HepG2 (cell line): ENCODE data around the gene GAPDH. TPM values are rescaled to one million over a fixed set of nuclear protein-coding genes. Genes with fewer than 3 reads are reported as not detected.

ENCODE experiments used
- CAMTA2 ChIP-seq: sonication (generic); formaldehyde crosslinking; IDR thresholded peaks from 2 replicates; pipeline ENCODE4 v1.4.0; 2020; ENCODE audit warnings: mild to moderate bottlenecking, missing genetic modification reagents, borderline replicate concordance
- CCDC6 ChIP-seq: sonication (generic); formaldehyde crosslinking; IDR thresholded peaks from 2 replicates; pipeline ENCODE4 v1.8.1; 2022; ENCODE audit warnings: mild to moderate bottlenecking, missing genetic modification reagents, moderate library complexity
- FLYWCH1 ChIP-seq: sonication (generic); formaldehyde crosslinking; IDR thresholded peaks from 2 replicates; pipeline ENCODE4 v1.8.1; 2023; ENCODE audit warnings: mild to moderate bottlenecking, missing genetic modification reagents
- FOXA3 ChIP-seq: IDR thresholded peaks from 2 replicates; pipeline ENCODE4 v1.6.1; 2016; ENCODE audit warnings: missing genetic modification reagents, missing compliant biosample characterization
- GLMP ChIP-seq: sonication (generic); formaldehyde crosslinking; IDR thresholded peaks from 2 replicates; pipeline ENCODE4 v1.9.0; 2021; ENCODE audit warnings: missing genetic modification reagents, mild to moderate bottlenecking, borderline replicate concordance
- HCFC1 ChIP-seq: fragments of 150-350 bp; IDR thresholded peaks from 2 replicates; pipeline ENCODE4 v1.6.1; 2014; ENCODE audit warnings: low read depth, low read length
- HMG20A ChIP-seq: IDR thresholded peaks from 2 replicates; pipeline ENCODE4 v1.6.1; 2016; ENCODE audit warnings: borderline replicate concordance
- HNRNPK ChIP-seq: fragments of 200-400 bp; formaldehyde crosslinking; IDR thresholded peaks from 2 replicates; pipeline ENCODE4 v1.6.1; 2018; ENCODE audit warnings: low read length, low read depth, moderate library complexity, mild to moderate bottlenecking; ENCODE audit not compliant: poor library complexity, severe bottlenecking
- PHF21A ChIP-seq: sonication (generic); formaldehyde crosslinking; IDR thresholded peaks from 2 replicates; pipeline ENCODE4 v1.5.0; 2020; ENCODE audit warnings: mild to moderate bottlenecking, missing genetic modification reagents
- PTBP1 ChIP-seq: fragments of 200-400 bp; formaldehyde crosslinking; IDR thresholded peaks from 2 replicates; pipeline ENCODE4 v1.6.1; 2018; ENCODE audit warnings: low read length, low read depth; ENCODE audit not compliant: poor library complexity, severe bottlenecking
- XRCC5 ChIP-seq: fragments of 200-400 bp; formaldehyde crosslinking; optimal IDR thresholded peaks from 2 replicates; pipeline ENCODE3; 2017; ENCODE audit warnings: mild to moderate bottlenecking, low read length
- ZFP62 ChIP-seq: sonication (generic); formaldehyde crosslinking; IDR thresholded peaks from 2 replicates; pipeline ENCODE4 v1.4.0; 2020; ENCODE audit warnings: missing genetic modification reagents
- ZFY ChIP-seq: sonication (generic); formaldehyde crosslinking; IDR thresholded peaks from 2 replicates; pipeline ENCODE4 v1.4.0; 2020; ENCODE audit warnings: missing genetic modification reagents
- ZNF343 ChIP-seq: sonication (generic); formaldehyde crosslinking; IDR thresholded peaks from 2 replicates; pipeline ENCODE4 v1.4.0; 2020; ENCODE audit warnings: mild to moderate bottlenecking, missing genetic modification reagents
- ZNF639 ChIP-seq: conservative IDR thresholded peaks from 2 replicates; pipeline ENCODE4 v1.6.1; 2018; ENCODE audit warnings: missing genetic modification reagents
- ZNF777 ChIP-seq: sonication (generic); formaldehyde crosslinking; IDR thresholded peaks from 2 replicates; pipeline ENCODE4 v1.4.0; 2020; ENCODE audit warnings: missing genetic modification reagents
- ZNF878 ChIP-seq: sonication (generic); formaldehyde crosslinking; IDR thresholded peaks from 2 replicates; pipeline ENCODE4 v1.8.1; 2023; ENCODE audit warnings: mild to moderate bottlenecking, missing genetic modification reagents, moderate library complexity
- polyA plus RNA-seq, 8 experiments: library from polyadenylated mRNA; depleted of rRNA in 3 of 8; stranded (reverse) in 7 of 8; unstranded in 1 of 8; fragments of >200 nt; fragmentation: Illumina TruSeq in 4 of 8; extraction: Trizol in 4 of 8; gene quantifications; 2 replicates each; pipeline versions ENCODE4 v1.2.1 to v1.2.3, GENCODE V29; 2011 to 2016; ENCODE audit warnings: low read depth in 4 of 8, missing spikeins in 1 of 8, mixed read lengths in 1 of 8; ENCODE audit not compliant: insufficient read depth in 1 of 8
- total RNA-seq, 5 experiments: library from RNA; depleted of rRNA; stranded (reverse); fragments of >200 nt; fragmentation: Illumina TruSeq; extraction: Trizol; gene quantifications; 2 replicates each; pipeline ENCODE4 v1.2.3, GENCODE V29; 2016; ENCODE audit warnings: low read depth in 1 of 5
- TF ChIP-seq, protein P1 (sequence below): sonication (generic); formaldehyde crosslinking; IDR thresholded peaks from 2 replicates; pipeline ENCODE4 v1.4.0; 2020; ENCODE audit warnings: missing genetic modification reagents, borderline replicate concordance
- TF ChIP-seq, protein P2 (sequence below): sonication (generic); formaldehyde crosslinking; IDR thresholded peaks from 2 replicates; pipeline ENCODE4 v1.5.1; 2020; ENCODE audit warnings: missing genetic modification reagents, mild to moderate bottlenecking, borderline replicate concordance
- TF ChIP-seq, protein P3 (sequence below): sonication (generic); formaldehyde crosslinking; IDR thresholded peaks from 2 replicates; pipeline ENCODE4 v1.5.1; 2020; ENCODE audit warnings: mild to moderate bottlenecking, missing genetic modification reagents, borderline replicate concordance

GAPDH gene
- total and polyA plus RNA-seq, 2 of the 13 experiments (the other 11 are each of a cell fraction or from before 2014, with no cell fraction given), result 3,038 to 12,722 TPM

DNA sequence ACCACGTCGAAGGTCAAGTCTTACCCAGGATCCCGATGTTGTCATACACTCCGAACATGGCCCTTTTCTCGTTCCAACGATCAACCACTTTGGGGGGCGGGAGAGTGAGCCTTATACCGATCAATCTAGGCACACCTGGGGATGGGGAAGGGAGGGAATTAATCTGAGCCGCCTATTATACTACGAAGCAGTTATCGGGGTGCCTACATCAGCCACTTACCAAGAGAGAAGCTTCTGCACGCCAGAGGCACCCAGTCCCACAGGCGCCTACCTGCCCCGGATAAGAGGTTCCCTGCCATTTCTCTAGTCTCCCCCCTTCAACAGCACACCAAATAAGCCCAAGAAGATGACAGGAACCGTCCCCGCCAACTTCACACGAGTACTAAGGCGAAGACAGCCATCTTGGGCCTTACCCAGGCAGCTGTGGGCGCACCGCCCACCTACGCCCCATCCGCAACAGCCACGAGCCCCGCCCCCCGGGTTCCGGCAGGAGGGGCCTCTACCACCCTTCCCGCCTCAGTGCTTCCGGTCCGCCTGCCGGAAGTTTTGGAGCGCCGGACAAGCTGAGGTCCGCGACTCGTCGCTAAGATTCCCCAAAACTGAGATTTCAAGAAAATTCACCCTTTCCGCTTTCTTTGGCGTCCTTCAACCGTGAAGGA lies 41.4 kb upstream of the GAPDH start, which contains the start of gene MRPL51 (continued):
- no peak for TF ChIP-seq PTBP1
- TF ChIP-seq CCDC6 (CRISPR knock-in tag), result 0 out of 2 replicates have a peak, but pooled peaks have one; percentile 2
- TF ChIP-seq, protein P1, sequence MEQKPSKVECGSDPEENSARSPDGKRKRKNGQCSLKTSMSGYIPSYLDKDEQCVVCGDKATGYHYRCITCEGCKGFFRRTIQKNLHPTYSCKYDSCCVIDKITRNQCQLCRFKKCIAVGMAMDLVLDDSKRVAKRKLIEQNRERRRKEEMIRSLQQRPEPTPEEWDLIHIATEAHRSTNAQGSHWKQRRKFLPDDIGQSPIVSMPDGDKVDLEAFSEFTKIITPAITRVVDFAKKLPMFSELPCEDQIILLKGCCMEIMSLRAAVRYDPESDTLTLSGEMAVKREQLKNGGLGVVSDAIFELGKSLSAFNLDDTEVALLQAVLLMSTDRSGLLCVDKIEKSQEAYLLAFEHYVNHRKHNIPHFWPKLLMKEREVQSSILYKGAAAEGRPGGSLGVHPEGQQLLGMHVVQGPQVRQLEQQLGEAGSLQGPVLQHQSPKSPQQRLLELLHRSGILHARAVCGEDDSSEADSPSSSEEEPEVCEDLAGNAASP (CRISPR knock-in tag), result 0 out of 2 replicates have a peak, but pooled peaks have one; percentile 15
- peak; percentile 27 for TF ChIP-seq HNRNPK
- TF ChIP-seq HCFC1, result peak; percentile 34
- no peak for TF ChIP-seq ZFP62 (CRISPR knock-in tag)
- no peak for TF ChIP-seq ZNF777 (CRISPR knock-in tag)
- TF ChIP-seq ZFY (CRISPR knock-in tag), result peak; percentile 73
- TF ChIP-seq, protein P2, sequence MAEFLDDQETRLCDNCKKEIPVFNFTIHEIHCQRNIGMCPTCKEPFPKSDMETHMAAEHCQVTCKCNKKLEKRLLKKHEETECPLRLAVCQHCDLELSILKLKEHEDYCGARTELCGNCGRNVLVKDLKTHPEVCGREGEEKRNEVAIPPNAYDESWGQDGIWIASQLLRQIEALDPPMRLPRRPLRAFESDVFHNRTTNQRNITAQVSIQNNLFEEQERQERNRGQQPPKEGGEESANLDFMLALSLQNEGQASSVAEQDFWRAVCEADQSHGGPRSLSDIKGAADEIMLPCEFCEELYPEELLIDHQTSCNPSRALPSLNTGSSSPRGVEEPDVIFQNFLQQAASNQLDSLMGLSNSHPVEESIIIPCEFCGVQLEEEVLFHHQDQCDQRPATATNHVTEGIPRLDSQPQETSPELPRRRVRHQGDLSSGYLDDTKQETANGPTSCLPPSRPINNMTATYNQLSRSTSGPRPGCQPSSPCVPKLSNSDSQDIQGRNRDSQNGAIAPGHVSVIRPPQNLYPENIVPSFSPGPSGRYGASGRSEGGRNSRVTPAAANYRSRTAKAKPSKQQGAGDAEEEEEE (CRISPR knock-in tag), result no peak; the same call in 1 of the 2 replicates
- 0 out of 2 replicates have a peak, but pooled peaks have one; percentile 25 for TF ChIP-seq CAMTA2 (CRISPR knock-in tag)
- peak; percentile 29; the same call in 1 of the 2 replicates for TF ChIP-seq ZNF878 (CRISPR knock-in tag)
- TF ChIP-seq, protein P3, sequence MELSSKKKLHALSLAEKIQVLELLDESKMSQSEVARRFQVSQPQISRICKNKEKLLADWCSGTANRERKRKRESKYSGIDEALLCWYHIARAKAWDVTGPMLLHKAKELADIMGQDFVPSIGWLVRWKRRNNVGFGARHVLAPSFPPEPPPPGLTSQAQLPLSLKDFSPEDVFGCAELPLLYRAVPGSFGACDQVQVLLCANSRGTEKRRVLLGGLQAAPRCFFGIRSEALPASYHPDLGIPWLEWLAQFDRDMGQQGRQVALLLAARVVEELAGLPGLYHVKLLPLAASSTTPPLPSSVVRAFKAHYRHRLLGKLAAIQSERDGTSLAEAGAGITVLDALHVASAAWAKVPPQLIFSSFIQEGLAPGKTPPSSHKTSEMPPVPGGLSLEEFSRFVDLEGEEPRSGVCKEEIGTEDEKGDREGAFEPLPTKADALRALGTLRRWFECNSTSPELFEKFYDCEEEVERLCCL (CRISPR knock-in tag), result 0 out of 2 replicates have a peak, but pooled peaks have one; percentile 31
- TF ChIP-seq FOXA3, result peak; percentile 9; the same call in 1 of the 2 replicates
- no peak for TF ChIP-seq FLYWCH1 (CRISPR knock-in tag)
- TF ChIP-seq ZNF343 (CRISPR knock-in tag), result no peak
- no peak; the same call in 1 of the 2 replicates for TF ChIP-seq PHF21A
- no peak for TF ChIP-seq ZNF639 (CRISPR knock-in tag)
- no peak for TF ChIP-seq GLMP (CRISPR knock-in tag)
- no peak for TF ChIP-seq HMG20A
- TF ChIP-seq XRCC5, result peak; percentile 63
